GM19193 (cell line): ENCODE results near the gene KCNN1.

Source experiments
- POLR2A ChIP-seq: IDR thresholded peaks from 4 replicates; pipeline ENCODE4 v1.6.1; 2011; ENCODE audit not compliant: insufficient read depth, insufficient read length; ENCODE audit errors: extremely low read depth

KCNN1 gene

GRCh38 chr19:17957149-17957849, 9.6 kb upstream of the KCNN1 start:
- no peak for TF ChIP-seq POLR2A

GRCh38 chr19:17957885-17958284, 9.0 kb upstream of the KCNN1 start:
- no peak for TF ChIP-seq POLR2A

GRCh38 chr19:17963936-17964691, 2.8 kb upstream of the KCNN1 start:
- TF ChIP-seq POLR2A = no peak

- TF ChIP-seq POLR2A = no peak
These were observed 1.4 kb upstream of the KCNN1 start for GRCh38 chr19:17965370-17966128.

GRCh38 chr19:17966129-17966483, 801 bp upstream of the KCNN1 start:
- no peak for TF ChIP-seq POLR2A

GRCh38 chr19:17967257-17968051, 547 bp downstream of the KCNN1 start:
- TF ChIP-seq POLR2A = no peak

- TF ChIP-seq POLR2A = no peak
These were observed 1.5 kb downstream of the KCNN1 start for GRCh38 chr19:17968362-17968761.

GRCh38 chr19:17969096-17969792, 2.3 kb downstream of the KCNN1 start:
- no peak for TF ChIP-seq POLR2A

GRCh38 chr19:17972230-17972629, 5.3 kb downstream of the KCNN1 start:
- TF ChIP-seq POLR2A = no peak

GRCh38 chr19:17973759-17974158, 6.9 kb downstream of the KCNN1 start:
- TF ChIP-seq POLR2A = no peak

- TF ChIP-seq POLR2A = no peak
These were observed 7.6 kb downstream of the KCNN1 start for GRCh38 chr19:17974551-17974950.

GRCh38 chr19:17975032-17975431, 8.1 kb downstream of the KCNN1 start:
- TF ChIP-seq POLR2A = no peak

GRCh38 chr19:17977021-17977420, 10.1 kb downstream of the KCNN1 start:
- TF ChIP-seq POLR2A = no peak

- TF ChIP-seq POLR2A = no peak
These were observed 10.6 kb downstream of the KCNN1 start for GRCh38 chr19:17977488-17977887.
